Thyroid gland (tissue), 4 donors: ENCODE results near the gene FAM234A. TPM values are rescaled to one million over a fixed set of nuclear protein-coding genes. Genes with fewer than 3 reads are reported as not detected.

ENCODE experiments used
- DNase-seq, 2 donors: peaks; one replicate each; pipeline ENCODE4 v3.0.0-alpha.2; 2019
- H3K27ac ChIP-seq, 3 donors: fragments of 200-600 bp; sonication (generic); 1 replicate in 2 of 3; 2 replicates in 1 of 3; pipeline ENCODE4 v1.5.1; 2016 to 2019; ENCODE audit warnings: mild to moderate bottlenecking in 1 of 3, moderate library complexity in 1 of 3
- H3K27me3 ChIP-seq: fragments of 200-600 bp; sonication (generic); one replicate; pipeline ENCODE4 v1.5.1; 2019
- H3K36me3 ChIP-seq, 2 donors: fragments of 200-600 bp; sonication (generic); one replicate each; pipeline ENCODE4 v1.5.1; 2016 to 2019
- H3K4me1 ChIP-seq, 2 donors: fragments of 200-600 bp; sonication (generic); one replicate each; pipeline ENCODE4 v1.5.1; 2017 to 2019
- H3K4me3 ChIP-seq, 3 donors: fragments of 200-600 bp; sonication (generic); replicated peaks in 1 of 3; 1 replicate in 2 of 3; 2 replicates in 1 of 3; pipeline ENCODE4 v1.5.1; 2016; ENCODE audit warnings: mild to moderate bottlenecking in 1 of 3
- H3K9me3 ChIP-seq: fragments of 200-600 bp; sonication (generic); one replicate; pipeline ENCODE4 v1.5.1; 2017
- POLR2A ChIP-seq, 2 donors: fragments of 450-650 bp; IDR thresholded peaks; one replicate each; pipeline ENCODE4 v1.6.1; 2017; ENCODE audit warnings: antibody characterized with exemption in 2 of 2, mild to moderate bottlenecking in 2 of 2, moderate library complexity in 1 of 2
- WGBS, 2 donors: methylation state at CpG; one replicate each; pipeline ENCODE4 v1.1.5; 2017; 5-methylcytosine and 5-hydroxymethylcytosine counted together
- intact Hi-C: fragments of 100-400 bp; cut with DNase I; formaldehyde crosslinking; loops from one replicate; pipeline ENCODE4 v1.15.1; 2023
- total RNA-seq, 4 donors: library from RNA; depleted of rRNA; stranded (reverse); fragments of >200 nt; gene quantifications; one replicate each; pipeline ENCODE4 v1.2.3, GENCODE V29; 2016
- TF ChIP-seq, protein P1 (sequence below), 6 experiments: fragments of 200-600 bp in 3 of 6; fragments of 450-650 bp in 3 of 6; sonication (generic) in 3 of 6; IDR thresholded peaks; one replicate each; pipeline ENCODE4 v1.5.1; 2016 to 2019; ENCODE audit warnings: antibody characterized with exemption in 6 of 6, mild to moderate bottlenecking in 2 of 6, inconsistent platforms in 1 of 6, moderate library complexity in 1 of 6

Gene FAM234A, protein sequence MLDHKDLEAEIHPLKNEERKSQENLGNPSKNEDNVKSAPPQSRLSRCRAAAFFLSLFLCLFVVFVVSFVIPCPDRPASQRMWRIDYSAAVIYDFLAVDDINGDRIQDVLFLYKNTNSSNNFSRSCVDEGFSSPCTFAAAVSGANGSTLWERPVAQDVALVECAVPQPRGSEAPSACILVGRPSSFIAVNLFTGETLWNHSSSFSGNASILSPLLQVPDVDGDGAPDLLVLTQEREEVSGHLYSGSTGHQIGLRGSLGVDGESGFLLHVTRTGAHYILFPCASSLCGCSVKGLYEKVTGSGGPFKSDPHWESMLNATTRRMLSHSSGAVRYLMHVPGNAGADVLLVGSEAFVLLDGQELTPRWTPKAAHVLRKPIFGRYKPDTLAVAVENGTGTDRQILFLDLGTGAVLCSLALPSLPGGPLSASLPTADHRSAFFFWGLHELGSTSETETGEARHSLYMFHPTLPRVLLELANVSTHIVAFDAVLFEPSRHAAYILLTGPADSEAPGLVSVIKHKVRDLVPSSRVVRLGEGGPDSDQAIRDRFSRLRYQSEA
- total RNA-seq: 100 to 1,000 TPM in 2 of 4 donors, 10 to 100 TPM in 2; 35.3 to 140 (median 107) TPM

DNA sequence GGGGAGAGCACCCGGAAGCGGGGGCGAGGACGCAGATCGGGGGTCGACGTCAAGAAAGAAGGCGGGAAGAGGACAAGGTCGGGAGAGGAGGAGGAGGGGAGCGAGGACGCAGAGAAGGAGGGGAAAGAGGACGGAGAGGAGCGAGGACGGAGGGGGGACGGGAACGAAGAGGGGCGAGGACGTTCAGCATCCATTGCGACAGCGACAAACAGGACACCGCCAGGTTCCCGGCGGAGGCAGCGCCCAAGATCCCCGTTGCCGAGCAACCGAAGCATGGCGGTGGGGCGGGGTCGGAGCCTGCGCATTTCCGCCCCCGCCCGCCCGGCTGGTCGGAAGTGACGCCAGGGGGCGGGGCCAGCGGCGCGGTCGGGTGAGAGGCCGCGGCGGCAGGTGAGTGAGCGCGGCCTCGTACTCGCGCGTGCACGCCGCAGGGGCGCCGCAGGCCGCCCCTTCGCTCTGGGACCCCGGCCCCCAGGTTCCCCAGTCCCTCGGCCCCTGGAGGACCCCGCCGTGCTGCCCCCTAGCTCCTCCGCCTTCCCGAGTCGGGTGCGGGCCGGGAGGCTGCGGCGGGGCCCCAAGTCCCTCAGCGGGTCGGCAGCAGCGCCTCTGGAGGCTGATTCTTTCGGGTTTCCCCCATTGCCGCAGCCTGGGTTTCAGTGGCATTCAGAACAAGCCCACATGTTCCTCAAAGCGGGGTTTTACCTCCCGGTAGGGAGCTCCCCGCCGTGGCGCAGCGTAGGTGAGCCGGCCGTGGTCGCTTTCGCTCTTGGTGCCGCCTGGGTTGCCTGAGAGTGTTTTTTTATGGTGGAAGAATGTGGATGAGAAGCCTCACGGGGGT is at the start of gene FAM234A:
Gene FAM234A, plus strand, starts transcription at position 354 of the 838 bp plus-strand sequence. CDS start 19,593 bp downstream, outside the sequence.
- intact Hi-C loops: loop anchor here (5.0 kb wide), 1 partner anchor 118 kb away; the partner anchor contains the start of gene AXIN1
- H3K27ac ChIP-seq: peak within 1 kb of the TSS; percentile 84 to 95 (median 91)
- H3K4me3 ChIP-seq: peak within 1 kb of the TSS; percentile 55 to 88 (median 79)
- H3K9me3 ChIP-seq: no peaks in the 10 kb centered on the region
- H3K27me3 ChIP-seq: no peaks in the 10 kb centered on the region
- no peaks in the 10 kb centered on the region for H3K36me3 ChIP-seq
- DNase-seq: peak; percentile 93 to 94
- WGBS, 2 donors: 1% methylated on average over 44 to 50 of the region's 85 CpGs
- TF ChIP-seq, protein P1, sequence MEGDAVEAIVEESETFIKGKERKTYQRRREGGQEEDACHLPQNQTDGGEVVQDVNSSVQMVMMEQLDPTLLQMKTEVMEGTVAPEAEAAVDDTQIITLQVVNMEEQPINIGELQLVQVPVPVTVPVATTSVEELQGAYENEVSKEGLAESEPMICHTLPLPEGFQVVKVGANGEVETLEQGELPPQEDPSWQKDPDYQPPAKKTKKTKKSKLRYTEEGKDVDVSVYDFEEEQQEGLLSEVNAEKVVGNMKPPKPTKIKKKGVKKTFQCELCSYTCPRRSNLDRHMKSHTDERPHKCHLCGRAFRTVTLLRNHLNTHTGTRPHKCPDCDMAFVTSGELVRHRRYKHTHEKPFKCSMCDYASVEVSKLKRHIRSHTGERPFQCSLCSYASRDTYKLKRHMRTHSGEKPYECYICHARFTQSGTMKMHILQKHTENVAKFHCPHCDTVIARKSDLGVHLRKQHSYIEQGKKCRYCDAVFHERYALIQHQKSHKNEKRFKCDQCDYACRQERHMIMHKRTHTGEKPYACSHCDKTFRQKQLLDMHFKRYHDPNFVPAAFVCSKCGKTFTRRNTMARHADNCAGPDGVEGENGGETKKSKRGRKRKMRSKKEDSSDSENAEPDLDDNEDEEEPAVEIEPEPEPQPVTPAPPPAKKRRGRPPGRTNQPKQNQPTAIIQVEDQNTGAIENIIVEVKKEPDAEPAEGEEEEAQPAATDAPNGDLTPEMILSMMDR (IDR thresholded peaks at IDR 0.05): peak in 4 of 6 experiments; percentile 25 to 45 (median 44)
- TF ChIP-seq POLR2A (IDR thresholded peaks at IDR 0.05): peak; percentile 96 to 99
- H3K4me1 ChIP-seq: peaks cover 13% of the 10 kb centered on the region in 2 donors

DNA sequence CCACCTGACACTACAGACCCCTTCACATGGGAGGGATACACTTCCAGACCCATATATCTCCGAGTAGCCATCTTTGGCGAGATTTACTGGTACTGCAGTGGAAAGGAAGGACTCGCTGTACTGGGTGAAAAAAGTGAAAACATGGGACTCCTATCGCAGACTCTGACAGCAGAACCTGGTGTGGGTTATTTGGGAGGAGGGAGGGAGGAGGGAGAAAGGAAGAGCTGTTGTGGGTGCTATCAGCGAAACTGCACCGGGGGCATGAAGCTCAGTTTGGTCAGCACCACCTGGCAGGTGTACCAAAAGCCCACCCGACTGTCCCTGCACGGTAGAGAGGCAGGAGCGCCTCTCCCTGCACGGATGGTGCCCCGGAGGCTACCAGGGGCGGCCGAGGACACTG is 49.4 kb upstream of the FAM234A start:
- H3K27ac ChIP-seq: no peak overlapping the region
- 80 to 91% methylated on average over 12 to 13 of the region's 13 CpGs for WGBS, 2 donors
- H3K4me1 ChIP-seq: peaks cover 10 to 15% of the 10 kb centered on the region in 2 donors
- no peak for TF ChIP-seq POLR2A (IDR thresholded peaks at IDR 0.05)
- TF ChIP-seq, protein P1 (IDR thresholded peaks at IDR 0.05): no peak
- no peaks in the 10 kb centered on the region for H3K27me3 ChIP-seq
- H3K9me3 ChIP-seq: no peaks in the 10 kb centered on the region
- intact Hi-C loops: no loop called here
- DNase-seq: no peak
- H3K36me3 ChIP-seq: peaks cover 27 to 28% of the 10 kb centered on the region in 2 donors
- H3K4me3 ChIP-seq: no peak overlapping the region

DNA sequence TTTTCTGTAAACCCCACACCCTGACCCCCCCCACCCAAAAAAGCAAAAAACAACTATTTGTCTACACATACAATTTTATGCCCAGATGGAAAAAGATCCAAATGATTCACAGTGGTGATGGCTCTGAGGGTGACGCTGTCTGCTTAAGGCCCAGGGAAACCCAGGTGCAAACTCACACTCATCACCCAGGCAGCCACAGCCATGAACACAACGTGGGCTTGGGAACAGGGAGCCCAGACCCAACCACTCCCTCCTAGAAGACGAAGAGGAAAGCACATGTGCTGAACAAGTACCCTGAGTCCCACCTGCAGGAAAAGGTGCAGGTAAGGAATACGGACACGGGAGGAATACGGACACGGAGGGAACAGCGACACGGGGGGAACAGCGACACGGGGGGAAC is 48.9 kb upstream of the FAM234A start:
- Histone ChIP-seq H3K27me3 (no peaks in the 10 kb centered on the region), H3K4me1 (peaks cover 6 to 10% of the 10 kb centered on the region in 2 donors), H3K4me3 (no peak overlapping the region), H3K9me3 (no peaks in the 10 kb centered on the region), H3K27ac (no peak overlapping the region), H3K36me3 (peaks cover 31 to 33% of the 10 kb centered on the region in 2 donors)
- no peak for DNase-seq
- WGBS, 2 donors: 87 to 91% methylated on average over 7 to 11 of the region's 11 CpGs
- intact Hi-C loops: no loop called here
- TF ChIP-seq, protein P1 (IDR thresholded peaks at IDR 0.05): no peak
- no peak for TF ChIP-seq POLR2A (IDR thresholded peaks at IDR 0.05)

DNA sequence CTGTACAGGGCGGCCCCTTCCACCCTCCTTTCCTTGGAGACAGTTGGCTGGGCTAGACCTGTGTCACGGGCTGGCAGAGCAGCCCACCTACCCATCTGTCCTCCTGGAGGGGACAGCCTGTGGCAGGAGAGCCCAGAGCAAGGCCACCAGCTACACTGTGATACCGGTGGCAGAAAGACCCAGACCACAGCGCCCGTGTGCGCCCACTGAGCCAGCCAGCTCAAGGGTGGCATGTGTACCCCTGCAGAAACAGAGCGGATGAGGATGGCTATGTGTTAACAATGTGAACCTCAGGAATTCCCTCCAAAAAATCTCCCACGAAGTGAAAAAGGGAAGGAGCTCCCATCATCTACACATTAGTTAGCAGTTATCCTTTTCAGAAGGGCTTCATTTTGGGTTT is 47.3 kb upstream of the FAM234A start:
- intact Hi-C loops: no loop called here
- Histone ChIP-seq H3K27me3 (no peaks in the 10 kb centered on the region), H3K36me3 (peaks cover 47 to 50% of the 10 kb centered on the region in 2 donors), H3K4me3 (no peak overlapping the region), H3K4me1 (no peaks in the 10 kb centered on the region), H3K27ac (no peak overlapping the region), H3K9me3 (no peaks in the 10 kb centered on the region)
- TF ChIP-seq POLR2A (IDR thresholded peaks at IDR 0.05): no peak
- TF ChIP-seq, protein P1 (IDR thresholded peaks at IDR 0.05): no peak
- 96% methylated on average over 7 of the region's 8 CpGs for WGBS, 2 donors
- no peak for DNase-seq
